Measurements from ENCODE around the gene SLC35E4.

SLC35E4 gene

DNA sequence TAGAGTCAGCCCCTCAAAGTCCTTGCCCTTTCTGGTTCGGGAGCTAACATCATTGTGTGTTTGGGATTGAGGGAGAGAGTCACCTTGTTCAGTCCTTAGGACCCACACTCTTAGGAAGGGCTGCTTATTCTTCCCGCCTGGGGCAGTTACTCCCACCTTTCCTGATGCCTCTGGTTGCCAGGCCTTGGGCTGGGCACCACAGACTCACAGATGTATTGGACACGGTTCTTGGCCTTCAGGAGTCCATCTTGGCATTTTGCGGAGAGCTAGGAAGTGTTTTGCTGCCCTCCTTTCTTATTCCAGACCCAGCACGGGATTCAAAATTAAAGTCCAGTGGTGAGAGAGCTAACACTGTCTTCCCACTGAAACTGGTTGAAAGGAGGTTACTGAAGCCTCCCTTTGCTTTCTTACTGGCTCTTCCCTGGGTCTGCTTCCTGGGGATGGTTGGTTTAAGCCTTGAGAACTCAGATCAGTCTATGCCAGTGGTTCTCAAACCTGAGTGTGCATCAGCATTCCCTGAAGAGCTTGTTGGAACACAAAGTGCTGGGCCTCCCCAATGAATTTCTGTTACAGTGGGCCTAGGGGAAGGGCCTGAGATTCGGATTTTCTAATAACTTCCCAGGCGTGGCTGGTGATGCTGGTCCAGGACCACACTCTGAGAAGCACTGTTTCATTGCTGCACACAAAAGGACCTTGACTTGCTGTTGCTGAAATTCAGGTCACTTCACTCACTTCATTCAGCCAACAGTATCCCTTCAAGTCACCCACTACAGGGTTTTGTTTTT, 60.5 kb downstream of the SLC35E4 start:
- Mint-ChIP-seq H3K36me3 (ENCODE audit: low read depth) (no peaks in the 10 kb centered on the region), H3K9me3 (no peaks in the 10 kb centered on the region), H3K27ac (no peak overlapping the region), H3K27me3 (peaks cover 69% of the 10 kb centered on the region), H3K4me1 (ENCODE audit: low read depth) (no peaks in the 10 kb centered on the region), H3K4me3 (no peak overlapping the region)
- intact Hi-C loops (cut with micrococcal nuclease), result loop anchor here (10.0 kb wide), 1 partner anchor 61 kb away; the partner anchor contains the start of gene SLC35E4
